Regular cardiac myocyte (primary cell): Measurements from ENCODE around the gene CADM1. TPM values are rescaled to one million over a fixed set of nuclear protein-coding genes. Genes with fewer than 3 reads are reported as not detected.

Experiments used
- total RNA-seq: library from RNA; depleted of rRNA; stranded (reverse); fragments of >200 nt; gene quantifications from 2 replicates; pipeline ENCODE4 v1.2.3, GENCODE V29; 2014

Gene CADM1
- 4.6 and 28.8 TPM in 2 replicates for total RNA-seq

DNA sequence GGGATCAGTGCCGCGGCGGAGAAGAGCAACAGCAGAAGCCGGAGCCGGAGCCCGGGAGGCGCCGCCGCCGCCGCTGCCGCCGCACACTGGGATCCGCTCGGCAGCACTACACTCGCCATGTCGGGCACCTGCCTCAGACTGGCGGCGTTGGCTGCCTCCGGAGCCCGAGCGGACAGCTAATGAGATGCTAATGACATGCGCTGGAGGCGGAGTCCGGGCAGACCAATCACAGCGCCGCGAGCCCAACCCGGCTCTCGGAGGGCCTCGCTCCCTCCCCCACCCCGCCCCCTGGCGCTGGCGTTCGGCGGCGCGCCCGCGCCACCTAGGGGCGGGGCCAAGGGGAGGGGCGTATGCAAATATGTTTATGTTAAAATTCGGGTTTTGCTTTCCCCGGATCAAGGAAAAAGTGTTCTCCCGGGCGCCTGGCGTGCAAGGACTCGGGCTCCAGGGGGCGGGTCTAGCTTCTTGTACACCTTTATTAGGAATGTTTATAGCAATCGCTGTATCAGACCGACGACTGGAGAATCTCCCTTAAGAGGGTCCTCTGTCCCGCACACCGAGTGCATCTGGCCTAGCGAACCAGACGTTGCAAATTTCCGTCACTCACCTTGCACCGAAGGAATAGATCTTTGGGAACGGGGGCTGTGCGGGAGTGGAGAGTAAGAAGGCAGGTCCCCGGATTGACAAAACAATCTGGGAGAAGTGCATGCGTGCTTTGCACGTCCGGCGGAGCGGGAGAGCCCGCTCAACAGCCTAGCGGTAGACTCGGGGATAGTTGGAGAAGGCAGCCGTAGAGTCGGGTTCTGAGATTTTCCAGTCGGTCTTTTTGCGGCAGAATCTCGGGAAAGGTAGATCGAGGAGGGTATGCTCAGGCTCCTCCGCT, at the start of gene CADM1:
Gene CADM1 (minus strand): TSS at position 140 of the 883 bp plus-strand sequence.

